GM10847 (cell line): ENCODE results near the gene ACD.

Experiments
- POLR2A ChIP-seq: IDR thresholded peaks from 2 replicates; pipeline ENCODE4 v1.6.1; 2011; ENCODE audit not compliant: insufficient read length; ENCODE audit errors: extremely low read depth

The ACD gene

DNA sequence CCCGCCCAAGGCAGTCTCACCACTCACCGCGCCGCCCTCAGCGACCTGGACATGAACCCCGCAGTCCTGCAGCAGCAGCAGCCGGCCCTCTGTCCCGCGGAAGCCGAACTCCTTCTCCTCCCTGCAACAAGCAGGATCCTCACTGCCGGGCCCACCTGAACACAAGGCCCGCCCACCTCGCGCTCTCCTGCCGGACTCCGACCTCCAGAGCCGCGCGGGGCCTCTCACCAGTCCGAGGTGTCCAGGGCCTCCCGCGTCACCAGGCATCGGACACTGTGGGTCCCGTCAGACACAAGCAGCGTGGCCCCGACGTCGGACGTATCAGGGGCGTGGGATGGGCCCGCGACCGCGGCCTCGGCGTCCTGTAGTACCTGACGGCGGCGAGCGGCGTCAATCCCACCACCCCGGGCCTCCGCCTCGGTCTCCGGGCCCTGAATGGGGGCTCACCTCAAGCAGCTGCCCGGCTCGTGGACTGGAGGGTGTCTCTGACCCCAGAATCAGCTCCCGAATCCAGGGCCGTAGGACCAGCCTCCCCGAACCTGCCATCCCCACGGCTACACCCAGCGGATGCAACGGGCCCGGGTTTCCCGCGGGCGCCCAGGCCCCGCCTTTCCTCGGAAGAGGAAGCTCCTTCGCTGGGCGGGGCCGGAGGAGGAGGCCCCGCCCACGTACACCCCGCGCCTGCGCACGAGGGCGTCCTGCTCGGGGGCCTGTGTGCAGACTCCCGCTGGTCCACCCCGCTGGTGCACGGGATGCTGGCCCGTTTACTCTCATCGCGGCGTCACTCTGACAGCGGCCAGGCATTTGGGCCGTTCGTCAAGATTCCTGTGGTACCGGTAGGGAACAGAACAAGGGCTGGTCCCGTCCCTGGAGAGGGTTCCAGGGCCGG lies at the start of gene ACD:
Gene ACD (minus strand): TSS at position 586 of the 889 bp plus-strand sequence. CDS start 40 bp downstream, at position 546.
- peak; percentile 78 for TF ChIP-seq POLR2A

DNA sequence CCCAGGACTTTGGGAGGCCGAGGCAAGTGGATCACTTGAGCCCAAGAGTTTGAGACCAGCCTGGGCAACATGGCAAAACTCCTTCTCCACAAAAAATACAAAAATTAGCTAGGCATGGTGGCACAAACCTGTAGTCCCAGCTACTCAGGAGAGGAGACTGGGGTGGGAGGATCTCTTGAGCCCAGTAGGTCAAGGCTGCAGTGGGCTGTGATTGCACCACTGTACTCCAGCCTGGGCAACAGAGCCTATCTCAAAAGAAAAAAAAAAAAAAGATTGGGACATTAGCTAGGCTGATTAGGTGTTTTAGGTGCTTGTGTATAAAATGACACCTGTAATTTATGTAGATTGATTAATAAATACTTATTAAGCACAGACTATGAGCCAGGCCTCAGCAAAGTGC lies 49.0 kb upstream of the ACD start:
- no peak for TF ChIP-seq POLR2A

DNA sequence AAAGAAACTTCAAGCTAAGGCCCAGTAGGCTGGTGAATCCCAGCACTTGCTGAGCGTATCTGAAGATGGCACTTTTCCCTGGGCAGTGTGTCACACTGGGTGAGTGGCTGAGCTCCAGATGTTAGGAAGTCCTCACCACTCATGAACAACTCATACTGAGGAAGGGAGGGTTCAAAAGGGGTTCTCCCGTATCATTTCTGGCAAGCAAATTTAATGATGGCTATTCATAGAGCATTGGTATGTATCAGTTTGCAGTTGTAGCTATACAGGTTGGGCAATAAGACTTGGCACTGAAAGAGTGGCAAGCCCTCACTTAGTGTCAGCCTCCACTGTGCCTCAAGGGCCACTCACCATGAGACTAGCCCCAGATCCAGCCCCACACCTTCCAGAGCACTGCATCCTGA lies 48.3 kb upstream of the ACD start:
- TF ChIP-seq POLR2A = no peak

DNA sequence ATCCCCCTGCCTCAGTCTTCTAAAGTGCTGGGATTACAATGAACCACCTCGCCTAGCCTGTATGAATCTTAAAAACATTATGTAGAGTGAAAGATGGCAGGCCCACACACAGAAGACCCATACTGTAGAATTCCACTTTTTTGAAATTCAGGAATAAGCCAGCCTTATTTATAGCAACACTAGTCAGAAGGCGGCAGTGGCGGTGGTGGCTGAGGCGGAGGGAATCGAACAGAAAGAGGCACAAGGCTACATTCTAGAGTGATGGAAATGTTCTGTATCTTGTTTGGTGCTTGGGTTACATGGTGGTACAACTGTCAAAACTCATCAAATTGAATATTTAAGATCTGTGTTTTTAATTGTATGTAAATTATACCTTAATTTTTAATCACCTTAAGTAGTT lies 47.7 kb upstream of the ACD start:
- no peak for TF ChIP-seq POLR2A

DNA sequence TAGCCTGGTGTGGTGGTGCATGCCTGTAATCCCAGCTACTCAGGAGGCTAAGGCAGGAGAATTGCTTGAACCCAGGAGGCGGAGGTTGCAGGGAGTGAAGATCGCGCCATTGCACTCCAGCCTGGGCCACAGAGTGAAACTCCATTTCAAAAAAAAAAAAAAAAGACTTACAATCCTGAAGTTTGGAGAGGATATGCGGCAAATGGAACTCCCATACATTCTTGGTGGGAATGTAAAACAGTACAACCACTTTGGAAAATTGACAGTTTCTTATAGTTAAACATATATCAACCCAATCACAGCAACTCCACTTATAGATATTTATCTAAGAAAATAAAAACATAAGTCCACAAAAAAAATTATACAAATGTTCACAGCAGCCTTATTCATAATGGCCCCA lies 47.1 kb upstream of the ACD start:
- no peak for TF ChIP-seq POLR2A

DNA sequence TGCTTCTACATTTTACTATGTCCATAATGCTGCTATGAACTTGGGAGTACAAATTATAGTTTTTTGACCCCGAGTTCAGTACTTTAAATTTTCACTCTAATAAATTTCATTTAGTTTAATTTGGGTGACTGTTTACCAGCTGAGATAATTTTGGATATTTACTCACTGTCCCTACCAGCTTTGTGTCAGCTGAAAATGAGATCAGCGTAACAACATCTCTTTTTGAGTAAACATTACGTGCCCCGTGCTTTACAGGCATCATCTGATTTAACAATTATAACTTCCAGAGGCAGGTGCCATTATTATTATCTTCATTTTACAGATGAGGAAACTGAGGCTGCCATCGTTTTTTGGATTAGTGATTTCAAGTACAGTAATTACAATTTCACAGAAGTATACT lies 44.0 kb upstream of the ACD start:
- TF ChIP-seq POLR2A = no peak

DNA sequence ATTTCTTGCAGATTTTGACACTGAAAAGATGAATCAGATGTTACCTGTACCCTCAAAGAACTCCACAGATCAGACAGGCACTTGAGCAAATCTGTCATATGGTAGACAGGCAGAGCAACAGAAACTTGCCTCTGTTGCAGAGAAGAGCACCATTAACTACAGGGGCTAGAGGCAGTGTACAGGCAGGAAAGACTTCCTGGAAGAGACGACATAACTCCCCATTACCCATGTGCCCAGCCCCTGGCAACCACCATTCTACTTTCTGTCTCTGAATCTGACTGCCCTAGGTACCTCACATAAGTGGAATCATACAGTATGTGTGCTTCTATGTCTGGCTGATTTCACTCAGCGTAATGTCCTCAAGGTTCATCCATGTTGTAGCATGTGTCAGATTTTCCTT lies 43.6 kb upstream of the ACD start:
- TF ChIP-seq POLR2A = no peak

DNA sequence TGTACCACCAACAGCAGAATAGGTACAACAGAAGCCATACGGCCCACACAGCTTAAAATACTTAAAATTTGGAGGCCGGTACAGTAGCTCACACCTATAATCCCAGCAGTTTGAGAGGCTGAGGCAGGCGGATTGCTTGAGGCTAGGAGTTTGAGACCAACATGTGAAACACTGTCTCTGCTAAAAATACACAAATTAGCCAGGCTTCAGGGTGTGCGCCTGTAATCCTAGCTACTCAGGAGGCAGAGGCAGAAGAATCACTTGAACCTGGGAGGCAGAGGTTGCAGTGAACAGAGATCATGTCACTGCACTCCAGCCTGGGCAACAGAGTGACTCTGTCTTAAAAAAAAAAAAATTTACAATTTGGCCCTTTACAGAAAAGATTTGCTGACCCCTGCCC lies 42.1 kb upstream of the ACD start:
- no peak for TF ChIP-seq POLR2A

DNA sequence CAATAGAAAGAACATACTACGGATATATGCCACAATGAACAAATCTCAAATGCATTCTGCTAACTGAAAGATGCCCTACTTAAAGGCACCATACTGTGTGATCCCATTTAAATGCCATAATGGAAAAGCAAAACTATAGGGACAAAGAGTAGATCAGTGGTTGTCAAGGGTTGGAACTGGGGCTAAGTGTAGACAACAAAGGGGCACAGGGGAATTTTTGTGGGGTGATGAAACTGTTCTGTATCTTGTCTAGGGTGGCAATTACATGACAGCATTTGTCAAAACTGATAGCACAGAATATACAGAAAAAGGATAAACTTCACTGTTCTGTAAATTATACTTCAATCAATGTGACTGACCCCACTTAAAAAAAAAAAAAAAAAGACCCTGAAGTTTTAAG lies 41.4 kb upstream of the ACD start:
- TF ChIP-seq POLR2A = no peak

DNA sequence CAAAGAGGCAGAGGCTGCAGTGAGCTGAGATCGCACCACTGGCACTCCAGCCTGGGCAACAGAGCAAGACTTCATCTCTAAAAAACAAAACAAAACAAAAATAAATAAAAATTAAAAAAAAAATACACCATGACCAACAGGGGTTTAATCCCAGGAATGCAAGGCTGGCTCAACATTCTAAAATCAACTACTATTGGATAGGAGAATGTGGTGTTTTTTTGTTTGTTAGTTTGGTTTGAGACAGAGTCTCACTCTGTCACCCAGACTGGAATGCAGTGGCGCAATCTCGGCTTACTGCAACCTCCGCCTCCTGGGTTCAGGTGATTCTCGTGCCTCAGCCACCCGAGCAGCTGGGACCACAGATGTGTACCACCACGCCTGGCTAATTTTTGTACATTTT lies 39.2 kb upstream of the ACD start:
- no peak for TF ChIP-seq POLR2A

DNA sequence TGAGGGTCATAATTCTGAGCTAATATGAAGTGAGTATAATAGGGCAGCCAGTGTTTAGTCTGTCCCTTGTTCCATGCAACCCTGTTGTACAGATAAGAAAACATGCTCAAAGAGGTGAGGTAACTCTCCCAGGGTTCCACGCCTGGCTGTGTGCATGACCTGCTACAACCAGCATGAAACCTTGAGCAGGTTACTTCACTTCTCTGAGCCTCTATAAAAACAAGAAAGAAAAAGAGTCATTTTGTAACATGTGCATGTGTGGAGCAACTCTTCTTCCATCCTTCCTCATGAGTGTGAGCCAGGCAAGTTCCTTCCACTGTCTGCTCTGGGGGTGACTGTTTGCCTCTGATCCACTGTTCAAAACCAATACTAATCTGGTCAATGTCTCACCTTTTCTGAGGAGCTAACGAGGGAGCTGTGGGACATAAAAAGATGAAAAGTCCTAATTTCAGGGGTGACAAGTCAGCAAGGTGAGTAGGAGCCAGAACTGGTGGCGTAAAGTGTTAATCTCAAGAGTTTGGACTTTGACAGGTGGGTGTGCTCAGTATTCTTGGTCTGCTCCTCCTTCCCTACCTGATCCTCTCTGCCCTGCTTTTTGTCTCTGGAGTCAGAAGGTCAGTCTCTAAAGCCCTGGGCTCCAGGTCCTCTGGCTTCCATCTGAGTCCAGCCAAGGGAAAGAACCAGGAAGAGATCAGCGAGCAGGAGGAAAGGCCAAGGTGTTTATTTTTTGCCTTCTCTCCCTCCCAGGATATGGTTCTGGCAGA lies 37.5 kb upstream of the ACD start:
- no peak for TF ChIP-seq POLR2A

DNA sequence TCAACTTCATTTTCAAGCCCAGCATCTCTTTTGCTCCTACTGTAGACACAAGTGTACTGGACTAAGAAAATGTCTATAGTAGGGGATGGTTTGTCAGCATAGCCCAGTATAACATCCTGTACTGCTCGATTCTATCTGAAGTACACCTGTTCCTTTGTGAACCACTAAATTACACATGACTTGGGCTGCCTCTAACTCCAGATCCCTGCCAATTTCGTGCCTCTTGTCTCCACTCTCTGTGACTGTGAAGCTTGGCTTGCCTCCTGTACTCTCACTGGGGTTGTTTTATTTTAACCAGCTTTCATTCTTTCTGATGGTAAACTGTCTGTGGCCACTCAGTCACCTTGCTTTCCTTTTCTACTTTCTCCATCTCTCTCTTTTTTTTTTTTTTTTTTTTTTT lies 34.6 kb upstream of the ACD start:
- TF ChIP-seq POLR2A = no peak

DNA sequence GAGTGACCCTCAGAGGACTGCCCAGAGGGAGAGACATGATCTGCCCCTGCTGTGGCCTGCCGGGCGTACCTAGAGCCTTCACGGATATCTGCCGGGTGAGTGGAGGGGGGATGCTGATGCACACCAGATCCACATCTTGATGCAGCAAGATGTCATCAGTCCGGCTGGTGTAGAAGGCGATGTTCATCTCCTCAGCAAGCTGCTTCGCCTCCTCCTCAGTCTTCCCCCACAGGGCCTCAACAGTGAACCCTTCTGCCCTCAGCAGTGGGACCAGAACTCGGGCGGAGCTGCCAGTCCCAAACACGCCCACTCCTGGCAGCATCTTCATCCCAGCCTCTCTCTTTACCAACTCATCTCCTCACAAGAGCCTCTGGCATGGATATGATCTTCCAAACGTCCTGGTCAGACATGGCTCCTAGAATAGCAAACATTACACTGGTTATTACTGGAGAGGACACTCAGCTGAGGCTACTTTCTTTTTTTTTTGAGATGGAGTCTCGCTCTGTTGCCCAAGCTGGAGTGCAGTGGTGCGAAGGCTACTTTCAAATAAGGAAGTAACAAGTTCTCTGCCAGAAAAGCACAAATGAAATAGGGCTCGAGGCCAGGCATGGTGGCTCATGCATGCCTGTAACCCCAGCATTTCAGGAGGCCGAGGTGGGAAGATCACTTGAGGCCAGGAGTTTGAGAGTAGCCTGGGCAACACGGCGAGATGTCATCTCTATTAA lies 25.5 kb upstream of the ACD start:
- no peak for TF ChIP-seq POLR2A

DNA sequence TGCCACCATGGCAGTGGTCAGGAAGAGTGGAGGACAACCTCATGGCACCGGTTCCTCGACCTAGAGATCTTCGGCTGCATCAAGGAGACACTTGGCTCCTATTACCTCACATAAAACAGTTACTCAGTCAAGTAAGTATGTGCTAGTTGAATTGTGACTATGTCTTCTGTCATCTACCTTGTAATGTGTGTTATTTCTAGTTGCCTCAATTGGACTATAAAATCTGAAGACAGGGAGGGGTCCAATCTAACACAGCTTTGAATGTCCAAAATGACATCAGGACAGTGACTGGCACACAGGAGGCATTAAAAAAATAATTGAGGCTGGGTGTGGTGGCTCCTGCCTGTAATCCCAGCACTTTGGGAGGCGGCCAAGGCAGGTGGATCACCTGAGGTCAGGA lies 23.7 kb upstream of the ACD start:
- no peak for TF ChIP-seq POLR2A

DNA sequence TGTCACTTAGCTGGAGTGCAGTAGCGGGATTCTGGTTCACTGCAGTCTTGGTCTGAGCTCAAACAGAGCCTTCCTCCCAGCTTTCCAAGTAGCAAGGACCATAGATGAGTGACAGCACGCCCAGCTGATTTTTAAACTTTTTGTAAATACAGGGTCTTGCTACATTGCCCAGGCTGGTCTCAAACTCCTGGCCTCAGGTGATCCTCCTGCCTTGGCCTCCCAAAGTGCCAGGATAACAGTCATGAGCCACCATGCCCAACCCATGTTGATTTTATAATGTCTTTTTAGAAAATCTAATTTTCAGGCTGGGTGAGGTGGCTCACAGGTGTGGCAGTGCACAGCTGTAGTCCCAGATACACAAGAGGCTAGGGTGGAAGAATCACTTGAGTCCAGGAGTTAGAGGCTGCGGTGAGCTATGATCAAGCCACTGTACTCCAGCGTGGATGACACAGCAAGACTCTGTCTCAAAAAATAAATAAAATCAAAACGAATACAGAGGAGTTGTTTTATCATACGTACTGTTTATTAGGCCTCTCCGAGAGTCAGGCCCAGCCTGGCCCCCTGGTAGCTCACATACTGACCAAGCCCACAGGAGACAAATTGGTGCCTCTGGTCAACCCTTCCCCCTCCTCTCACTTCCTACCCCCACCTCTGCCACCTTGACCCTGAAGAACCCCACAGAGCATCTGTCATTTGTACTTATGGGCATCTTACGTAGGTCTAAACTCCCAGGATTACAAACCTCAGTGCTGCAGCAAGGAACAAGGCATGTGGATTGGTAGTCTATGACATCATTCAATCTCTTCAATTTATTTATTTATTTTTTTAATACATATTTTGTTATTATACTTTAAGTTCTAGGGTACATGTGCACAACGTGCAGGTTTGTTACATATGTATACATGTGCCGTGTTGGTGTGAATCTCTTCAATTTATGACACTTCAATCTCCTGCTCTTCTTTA lies 20.2 kb upstream of the ACD start:
- TF ChIP-seq POLR2A = no peak

DNA sequence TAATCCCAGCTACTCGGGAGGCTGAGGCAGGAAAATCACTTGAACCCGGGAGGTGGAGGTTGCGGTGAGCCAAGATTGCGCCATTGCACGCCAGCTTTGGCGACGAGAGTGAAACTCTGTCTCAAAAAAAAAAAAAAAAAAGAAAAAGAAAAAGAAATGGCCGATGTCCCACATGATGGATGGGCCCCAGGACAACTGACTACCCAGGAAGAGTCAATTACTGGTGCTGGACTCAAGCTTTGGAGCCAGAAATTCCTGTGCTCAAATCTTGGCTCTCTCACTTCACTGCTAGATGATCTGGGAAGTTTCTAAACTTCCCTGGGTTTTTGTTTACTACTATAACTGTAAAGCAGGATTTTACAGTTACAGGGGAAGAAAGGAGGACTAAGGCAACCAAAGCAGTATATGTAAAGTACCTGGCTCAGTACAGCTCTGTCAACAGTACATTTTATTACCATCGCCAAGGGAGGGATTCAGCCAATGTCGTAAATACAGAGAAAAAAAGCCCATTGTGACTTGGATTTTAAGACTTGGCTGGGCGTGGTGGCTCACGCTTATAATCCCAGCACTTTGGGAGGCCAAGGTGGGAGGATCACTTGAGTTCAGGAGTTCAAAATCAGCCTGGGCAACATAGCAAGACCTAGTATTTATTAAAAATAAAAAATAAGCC lies 18.4 kb upstream of the ACD start:
- TF ChIP-seq POLR2A = no peak
